HL-60 (cell line): Measurements from ENCODE around the gene TMEM200A.

Experiments
- CTCF ChIP-seq: IDR thresholded peaks from one replicate; pipeline ENCODE4 v1.5.1; 2011; ENCODE audit warnings: low read length, control low read depth, inconsistent platforms; ENCODE audit not compliant: insufficient read depth
- GABPA ChIP-seq: IDR thresholded peaks from 2 replicates; pipeline ENCODE4 v1.6.1; 2012; ENCODE audit warnings: low read depth
- POLR2AphosphoS5 ChIP-seq: IDR thresholded peaks from 2 replicates; pipeline ENCODE4 v1.6.1; 2012; ENCODE audit warnings: low read depth
- REST ChIP-seq: IDR thresholded peaks from 2 replicates; pipeline ENCODE4 v1.6.1; 2012; ENCODE audit warnings: low read depth; ENCODE audit not compliant: insufficient replicate concordance
- SPI1 ChIP-seq: IDR thresholded peaks from 2 replicates; pipeline ENCODE4 v1.6.1; 2012; ENCODE audit warnings: low read depth, mild to moderate bottlenecking, borderline replicate concordance

- TF ChIP-seq CTCF (no peak), SPI1 (no peak), REST (no peak), GABPA (no peak), POLR2AphosphoS5 (no peak)
Observed at GRCh38 chr6:130457605-130458004, 91.8 kb downstream of the TMEM200A start.
